Transverse colon (tissue), 4 donors: ENCODE measurements around the gene KNDC1.

Experiments used
- POLR2A ChIP-seq: fragments of 450-650 bp; IDR thresholded peaks from one replicate; pipeline ENCODE4 v1.6.1; 2016; ENCODE audit warnings: antibody characterized with exemption, mild to moderate bottlenecking, moderate library complexity
- POLR2AphosphoS5 ChIP-seq, 3 donors: sonication (generic); formaldehyde crosslinking; IDR thresholded peaks; one replicate each; pipeline ENCODE4 v1.6.1; 2016; ENCODE audit warnings: antibody characterized with exemption in 3 of 3
- TF ChIP-seq, protein P1 (sequence below), 5 experiments: fragments of 200-600 bp in 3 of 5; fragments of 450-650 bp in 2 of 5; sonication (generic) in 3 of 5; IDR thresholded peaks; 1 replicate in 2 of 5; 2 replicates in 3 of 5; pipeline ENCODE4 v1.5.1; 2016 to 2017; ENCODE audit warnings: antibody characterized with exemption in 5 of 5, inconsistent platforms in 3 of 5, mild to moderate bottlenecking in 2 of 5, moderate library complexity in 1 of 5

GRCh38 chr10:133246236-133246626 is 86.2 kb downstream of the KNDC1 start:
- TF ChIP-seq, protein P1, sequence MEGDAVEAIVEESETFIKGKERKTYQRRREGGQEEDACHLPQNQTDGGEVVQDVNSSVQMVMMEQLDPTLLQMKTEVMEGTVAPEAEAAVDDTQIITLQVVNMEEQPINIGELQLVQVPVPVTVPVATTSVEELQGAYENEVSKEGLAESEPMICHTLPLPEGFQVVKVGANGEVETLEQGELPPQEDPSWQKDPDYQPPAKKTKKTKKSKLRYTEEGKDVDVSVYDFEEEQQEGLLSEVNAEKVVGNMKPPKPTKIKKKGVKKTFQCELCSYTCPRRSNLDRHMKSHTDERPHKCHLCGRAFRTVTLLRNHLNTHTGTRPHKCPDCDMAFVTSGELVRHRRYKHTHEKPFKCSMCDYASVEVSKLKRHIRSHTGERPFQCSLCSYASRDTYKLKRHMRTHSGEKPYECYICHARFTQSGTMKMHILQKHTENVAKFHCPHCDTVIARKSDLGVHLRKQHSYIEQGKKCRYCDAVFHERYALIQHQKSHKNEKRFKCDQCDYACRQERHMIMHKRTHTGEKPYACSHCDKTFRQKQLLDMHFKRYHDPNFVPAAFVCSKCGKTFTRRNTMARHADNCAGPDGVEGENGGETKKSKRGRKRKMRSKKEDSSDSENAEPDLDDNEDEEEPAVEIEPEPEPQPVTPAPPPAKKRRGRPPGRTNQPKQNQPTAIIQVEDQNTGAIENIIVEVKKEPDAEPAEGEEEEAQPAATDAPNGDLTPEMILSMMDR (IDR thresholded peaks at IDR 0.05): no peak
- no peak for TF ChIP-seq POLR2A
- no peak for TF ChIP-seq POLR2AphosphoS5 (IDR thresholded peaks at IDR 0.05)
